ENCODE results near the gene ZC3HAV1L.
"Not testable (repeated sequence)": the region's sequence is repeated elsewhere in the genome, so short reads cannot be mapped to it uniquely, and the experiment has no call there.

DNA sequence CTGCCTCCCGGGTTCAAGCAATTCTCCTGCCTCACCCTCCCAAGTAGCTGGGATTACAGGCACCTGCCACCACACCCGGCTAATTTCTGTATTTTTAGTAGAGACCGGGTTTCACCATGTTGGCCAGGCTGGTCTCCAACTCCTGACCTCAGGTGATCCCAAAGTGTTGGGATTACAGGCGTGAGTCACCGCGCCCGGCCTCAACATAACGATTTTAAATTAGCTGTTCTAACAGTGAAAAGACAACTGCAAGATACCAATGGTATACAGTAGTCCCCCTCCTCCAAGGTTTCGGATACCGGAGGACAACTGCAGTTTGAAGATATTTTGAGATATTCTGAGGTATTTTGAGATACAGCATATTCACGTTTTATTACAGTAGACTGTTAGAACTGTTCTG, 59.7 kb downstream of the ZC3HAV1L start:
- not testable (repeated sequence) for TF ChIP-seq SUZ12 (IDR thresholded peaks at IDR 0.05); NFRKB (IDR thresholded peaks at IDR 0.05); FOXM1 (IDR thresholded peaks at IDR 0.05; ENCODE audit: borderline replicate concordance); ELF4 (IDR thresholded peaks at IDR 0.05); FOXA1 (IDR thresholded peaks at IDR 0.05); LEF1 (IDR thresholded peaks at IDR 0.05; ENCODE audit: borderline replicate concordance); TARDBP (IDR thresholded peaks at IDR 0.05); BHLHE40 (IDR thresholded peaks at IDR 0.05; ENCODE audit: borderline replicate concordance); SP1 (IDR thresholded peaks at IDR 0.05); CTBP1 (IDR thresholded peaks at IDR 0.05; ENCODE audit: borderline replicate concordance); L3MBTL2 (conservative IDR thresholded peaks at IDR 0.05); ARNT (IDR thresholded peaks at IDR 0.05); HDGF (IDR thresholded peaks at IDR 0.05; ENCODE audit: borderline replicate concordance)
- TF ChIP-seq, protein P1, sequence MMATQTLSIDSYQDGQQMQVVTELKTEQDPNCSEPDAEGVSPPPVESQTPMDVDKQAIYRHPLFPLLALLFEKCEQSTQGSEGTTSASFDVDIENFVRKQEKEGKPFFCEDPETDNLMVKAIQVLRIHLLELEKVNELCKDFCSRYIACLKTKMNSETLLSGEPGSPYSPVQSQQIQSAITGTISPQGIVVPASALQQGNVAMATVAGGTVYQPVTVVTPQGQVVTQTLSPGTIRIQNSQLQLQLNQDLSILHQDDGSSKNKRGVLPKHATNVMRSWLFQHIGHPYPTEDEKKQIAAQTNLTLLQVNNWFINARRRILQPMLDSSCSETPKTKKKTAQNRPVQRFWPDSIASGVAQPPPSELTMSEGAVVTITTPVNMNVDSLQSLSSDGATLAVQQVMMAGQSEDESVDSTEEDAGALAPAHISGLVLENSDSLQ (IDR thresholded peaks at IDR 0.05), result not testable (repeated sequence)
